ENCODE measurements around the gene PRR22.

DNA sequence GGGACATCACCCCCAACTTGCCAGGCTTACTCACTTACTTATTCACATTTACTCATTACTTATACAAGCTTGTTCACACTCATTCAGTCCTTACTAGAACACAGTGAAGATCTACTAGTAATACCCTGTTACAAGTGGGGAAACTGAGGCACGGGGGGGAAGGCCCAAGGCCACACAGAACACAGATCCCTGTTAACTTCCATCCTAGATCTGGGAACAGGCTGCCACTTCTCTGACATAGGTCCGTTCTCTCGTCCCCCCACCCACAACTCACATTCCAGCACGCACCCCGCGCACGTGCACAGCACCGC lies 18.9 kb upstream of the PRR22 start:
- TF ChIP-seq, protein P1, sequence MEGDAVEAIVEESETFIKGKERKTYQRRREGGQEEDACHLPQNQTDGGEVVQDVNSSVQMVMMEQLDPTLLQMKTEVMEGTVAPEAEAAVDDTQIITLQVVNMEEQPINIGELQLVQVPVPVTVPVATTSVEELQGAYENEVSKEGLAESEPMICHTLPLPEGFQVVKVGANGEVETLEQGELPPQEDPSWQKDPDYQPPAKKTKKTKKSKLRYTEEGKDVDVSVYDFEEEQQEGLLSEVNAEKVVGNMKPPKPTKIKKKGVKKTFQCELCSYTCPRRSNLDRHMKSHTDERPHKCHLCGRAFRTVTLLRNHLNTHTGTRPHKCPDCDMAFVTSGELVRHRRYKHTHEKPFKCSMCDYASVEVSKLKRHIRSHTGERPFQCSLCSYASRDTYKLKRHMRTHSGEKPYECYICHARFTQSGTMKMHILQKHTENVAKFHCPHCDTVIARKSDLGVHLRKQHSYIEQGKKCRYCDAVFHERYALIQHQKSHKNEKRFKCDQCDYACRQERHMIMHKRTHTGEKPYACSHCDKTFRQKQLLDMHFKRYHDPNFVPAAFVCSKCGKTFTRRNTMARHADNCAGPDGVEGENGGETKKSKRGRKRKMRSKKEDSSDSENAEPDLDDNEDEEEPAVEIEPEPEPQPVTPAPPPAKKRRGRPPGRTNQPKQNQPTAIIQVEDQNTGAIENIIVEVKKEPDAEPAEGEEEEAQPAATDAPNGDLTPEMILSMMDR (IDR thresholded peaks at IDR 0.05): no peak
- no peak for TF ChIP-seq POLR2A (IDR thresholded peaks at IDR 0.05)
- TF ChIP-seq POLR2AphosphoS5 (IDR thresholded peaks at IDR 0.05): no peak
